HG02588 (cell line): ENCODE data around the gene IGF1R.
A peak's percentile ranks its signal among the peaks of the same experiment; 100 is the strongest.

Experiments
- ATAC-seq: cut with Tn5 transposase; IDR thresholded peaks from one replicate; pipeline ENCODE4 v1.9.1; 2021; ENCODE audit warnings: mild to moderate bottlenecking, moderate library complexity; ENCODE audit not compliant: unreplicated experiment

The IGF1R gene

GRCh38 chr15:98648654-98649471 is 524 bp downstream of the IGF1R start:
- ATAC-seq, result peak; percentile 23

DNA sequence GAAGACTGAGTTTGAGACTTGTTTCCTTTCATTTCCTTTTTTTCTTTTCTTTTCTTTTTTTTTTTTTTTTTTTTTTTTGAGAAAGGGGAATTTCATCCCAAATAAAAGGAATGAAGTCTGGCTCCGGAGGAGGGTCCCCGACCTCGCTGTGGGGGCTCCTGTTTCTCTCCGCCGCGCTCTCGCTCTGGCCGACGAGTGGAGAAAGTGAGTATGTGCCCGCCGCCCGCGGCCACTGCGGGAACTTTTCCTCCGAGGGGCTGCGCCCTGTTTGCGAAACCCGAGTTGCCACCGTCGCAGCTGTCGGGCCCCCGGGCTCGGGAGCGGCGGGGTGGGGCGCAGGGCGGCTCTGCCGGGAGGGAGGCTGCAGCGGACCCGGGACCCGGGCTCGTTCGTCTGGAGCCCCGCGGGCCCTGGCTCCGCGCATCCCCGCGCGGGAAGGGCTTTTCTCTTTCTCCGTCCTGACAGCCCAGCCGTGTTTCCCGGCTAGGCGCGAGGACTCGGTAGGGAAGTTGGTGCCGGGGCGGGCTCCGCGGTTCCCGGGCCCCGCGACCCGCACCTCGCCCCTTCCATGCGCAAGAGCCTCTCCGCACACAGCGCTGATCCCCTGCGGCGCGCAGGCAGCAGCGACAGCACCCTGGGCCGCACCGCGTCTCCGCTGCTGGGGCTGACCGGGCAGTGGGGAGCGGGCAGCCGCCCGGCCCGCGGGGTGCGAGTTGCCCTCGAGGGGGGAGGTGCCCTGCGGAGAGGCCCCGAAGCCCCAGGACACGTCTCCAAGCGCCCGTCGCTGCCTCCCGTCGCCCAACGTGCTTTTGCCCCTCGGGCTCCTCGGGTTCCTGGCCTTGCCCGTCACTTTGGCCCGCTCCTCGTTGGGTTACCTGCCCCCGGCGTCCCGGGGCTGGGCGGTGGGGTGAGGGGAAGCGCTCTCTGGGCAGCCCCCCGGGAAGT is 1.4 kb downstream of the IGF1R start:
- ATAC-seq, result no peak

GRCh38 chr15:98650417-98651035 is 2.2 kb downstream of the IGF1R start:
- ATAC-seq, result no peak

- no peak for ATAC-seq
Observed at GRCh38 chr15:98651036-98651481, 2.7 kb downstream of the IGF1R start.

GRCh38 chr15:98651581-98652220 is 3.4 kb downstream of the IGF1R start:
- ATAC-seq, result no peak

GRCh38 chr15:98653686-98654085 is 5.3 kb downstream of the IGF1R start:
- no peak for ATAC-seq

- ATAC-seq, result no peak
Observed at GRCh38 chr15:98654790-98655360, 6.5 kb downstream of the IGF1R start.

DNA sequence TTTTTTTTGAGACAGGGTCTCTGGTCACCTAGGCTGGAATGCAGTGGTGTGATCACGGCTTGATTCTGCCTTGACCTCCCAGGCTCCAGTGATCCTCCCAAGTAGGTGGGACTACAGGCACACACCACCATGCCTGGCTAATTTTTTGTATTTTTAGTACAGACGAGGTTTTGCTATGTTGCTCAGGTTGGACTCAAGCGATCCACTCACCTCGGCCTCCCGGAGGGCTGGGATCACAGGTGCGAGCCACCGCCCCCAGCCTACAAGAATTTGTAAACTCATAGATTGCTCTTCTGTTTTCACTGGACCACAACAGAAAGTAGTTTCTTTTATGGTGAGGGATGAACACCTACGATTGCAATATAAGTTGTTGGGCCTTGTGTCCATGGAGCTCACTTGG is 7.4 kb downstream of the IGF1R start:
- no peak for ATAC-seq

DNA sequence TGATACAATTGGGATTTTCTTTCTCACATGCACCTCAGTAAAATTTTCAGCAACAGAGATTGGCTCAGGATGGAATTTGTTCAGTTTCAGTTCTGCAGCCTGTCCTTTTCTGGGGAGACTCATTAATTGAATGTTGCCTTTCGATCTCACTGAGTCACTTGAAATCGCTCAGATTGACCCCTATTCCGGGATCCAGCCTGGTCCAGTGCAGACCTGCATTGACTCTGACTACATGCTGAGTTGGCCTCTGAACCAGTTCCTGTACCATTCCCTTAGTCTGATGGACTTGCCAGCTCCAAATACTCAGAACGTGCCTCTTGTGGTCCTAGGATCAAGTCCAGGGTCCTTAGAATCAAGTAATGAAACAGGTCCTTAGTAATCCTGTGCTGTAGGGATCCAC is 9.4 kb downstream of the IGF1R start:
- no peak for ATAC-seq

DNA sequence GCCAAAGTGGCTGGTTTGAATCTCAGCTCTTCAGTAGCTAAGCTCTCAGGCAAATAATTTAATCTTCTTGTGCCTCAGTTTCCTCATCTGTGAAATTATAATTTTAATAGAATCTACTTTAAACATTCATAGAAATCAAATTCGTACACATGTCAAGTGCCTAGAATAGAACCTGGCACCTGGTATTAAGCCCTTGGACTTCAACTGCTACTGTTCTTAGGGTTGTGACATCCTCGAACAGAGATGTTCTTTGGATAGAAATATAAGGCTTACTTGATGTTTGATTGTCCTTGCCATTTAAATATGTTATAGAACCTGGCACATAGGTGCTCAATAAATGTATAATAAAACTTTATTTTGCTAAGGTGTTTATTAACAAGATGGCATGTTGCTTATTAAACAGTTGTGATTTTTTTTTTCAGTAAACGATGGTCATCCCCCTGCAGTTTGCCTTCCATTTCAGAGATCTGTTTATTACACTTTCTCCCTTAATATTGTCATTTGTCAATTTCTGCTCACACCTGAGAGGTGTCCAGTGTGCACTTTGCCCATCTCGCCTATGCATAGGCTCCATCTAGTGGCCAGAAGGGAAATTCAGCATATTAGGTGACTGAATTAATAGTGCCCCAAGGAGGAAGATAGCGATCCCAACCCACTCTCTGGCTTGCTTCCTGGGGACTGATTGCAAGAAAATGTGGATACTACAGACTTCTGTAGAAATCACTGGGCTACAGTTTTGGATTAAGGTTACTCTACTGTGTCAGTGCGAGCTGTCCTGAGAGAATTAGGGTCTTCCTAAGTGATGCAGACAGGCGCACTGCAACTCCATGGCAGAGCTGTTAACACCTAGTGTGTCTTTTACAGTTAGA is 10.7 kb downstream of the IGF1R start:
- peak; percentile 85 for ATAC-seq

GRCh38 chr15:98660055-98660454 is 11.7 kb downstream of the IGF1R start:
- ATAC-seq, result no peak

- ATAC-seq, result no peak
Observed at GRCh38 chr15:98663045-98663444, 14.7 kb downstream of the IGF1R start.

GRCh38 chr15:98663606-98664005 is 15.3 kb downstream of the IGF1R start:
- no peak for ATAC-seq

DNA sequence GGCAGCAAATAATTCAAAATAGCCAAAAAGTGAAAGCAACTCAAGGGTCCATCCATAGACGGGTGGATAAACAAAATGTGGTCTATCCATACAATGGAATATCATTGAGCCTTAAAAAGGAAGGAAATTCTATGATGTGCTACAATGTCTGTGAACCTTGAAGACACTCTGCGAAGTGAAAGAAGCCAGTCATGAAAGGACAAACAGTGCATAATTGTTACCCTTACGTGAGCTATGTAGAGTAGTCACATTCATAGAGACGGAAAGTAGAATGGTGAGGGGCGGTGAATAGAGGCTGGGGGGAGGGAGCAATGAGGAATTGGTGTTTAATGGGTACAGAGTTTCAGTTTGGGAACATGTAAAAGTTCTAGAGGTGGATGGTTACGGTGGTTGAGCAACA is 18.1 kb downstream of the IGF1R start:
- no peak for ATAC-seq

DNA sequence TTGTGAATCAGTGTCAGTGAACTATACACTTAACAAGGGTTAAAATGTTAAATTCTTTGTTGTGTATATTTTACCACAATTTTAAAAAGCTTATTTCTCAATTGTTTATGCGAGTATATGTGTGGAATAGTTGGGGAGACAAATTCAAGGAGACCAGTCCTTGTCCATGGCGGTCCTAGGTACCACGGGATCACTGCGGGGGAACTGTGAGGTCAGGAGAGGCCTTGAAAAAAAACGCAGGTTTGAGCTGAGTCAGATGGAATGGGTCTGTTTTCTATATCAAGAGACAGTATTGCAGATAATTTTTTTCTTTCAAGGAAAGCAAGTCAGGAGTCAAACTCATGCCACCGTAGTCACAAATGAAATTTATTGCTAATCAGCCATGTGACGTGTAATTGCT is 18.5 kb downstream of the IGF1R start:
- no peak for ATAC-seq

GRCh38 chr15:98667521-98668179 is 19.3 kb downstream of the IGF1R start:
- ATAC-seq, result no peak

DNA sequence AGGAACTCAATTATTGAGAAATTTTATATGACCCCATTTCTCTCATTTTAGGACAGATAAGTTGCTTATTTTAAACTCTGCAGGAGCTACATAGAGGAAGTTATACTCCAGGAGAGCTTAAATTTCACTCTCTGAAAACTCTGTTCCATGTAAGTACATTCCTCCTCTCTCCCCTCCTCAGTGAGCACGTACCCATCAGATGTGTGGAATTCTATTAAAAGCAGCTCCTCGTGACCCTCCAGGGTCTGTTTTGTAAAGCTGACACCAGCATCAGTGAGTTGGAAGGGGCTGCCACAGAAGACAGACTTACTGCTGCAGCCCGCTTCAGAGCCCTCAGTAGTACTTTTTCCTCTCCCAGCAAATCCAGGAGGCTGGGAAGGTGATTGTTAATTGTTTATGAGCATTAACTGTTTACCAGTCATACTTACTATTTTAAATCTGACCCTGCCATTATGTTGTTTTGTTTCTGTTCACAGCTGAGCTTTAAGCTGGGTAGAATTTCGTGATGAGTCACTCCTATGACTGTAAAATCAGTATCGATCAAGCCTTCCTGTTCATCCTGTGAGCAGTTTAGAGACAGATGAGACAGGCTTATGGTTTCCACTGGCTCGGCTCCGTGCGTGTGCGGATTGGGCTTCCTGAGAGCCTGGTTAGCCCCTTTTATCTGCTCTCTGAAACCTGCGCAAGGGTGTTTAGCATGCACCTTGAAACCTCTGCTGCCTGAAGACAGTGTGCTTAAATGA is 20.4 kb downstream of the IGF1R start:
- no peak for ATAC-seq

- ATAC-seq, result no peak
Observed at GRCh38 chr15:98669638-98670037, 21.3 kb downstream of the IGF1R start.
